Activated naive CD8-positive, alpha-beta T cell treated with anti-CD3 and anti-CD28 coated beads, Interleukin-2, amount 50 U/mL, for 24 hours (primary cell): ENCODE measurements around the gene CYP4F8.
"Not testable (repeated sequence)": the region's sequence is repeated elsewhere in the genome, so short reads cannot be mapped to it uniquely, and the experiment has no call there.

Source experiments
- ATAC-seq: fragments of 150-1000 bp; cut with Tn5 transposase; one replicate; pipeline ENCODE4 v1.10.0; 2021
- DNase-seq: peaks from one replicate; pipeline ENCODE4 v3.0.0; 2021
- H3K27ac Mint-ChIP-seq: one replicate; pipeline ENCODE4 v1.8.0; 2021; ENCODE audit warnings: mild to moderate bottlenecking, mixed read lengths
- H3K27me3 Mint-ChIP-seq: one replicate; pipeline ENCODE4 v1.8.0; 2021; ENCODE audit warnings: mixed read lengths
- H3K36me3 Mint-ChIP-seq: one replicate; pipeline ENCODE4 v1.8.0; 2021; ENCODE audit warnings: low read depth, mixed read lengths
- H3K4me1 Mint-ChIP-seq: one replicate; pipeline ENCODE4 v1.8.0; 2021; ENCODE audit warnings: mixed read lengths
- H3K4me3 Mint-ChIP-seq: one replicate; pipeline ENCODE4 v1.8.0; 2021; ENCODE audit warnings: mild to moderate bottlenecking, moderate library complexity, mixed read lengths
- H3K9me3 Mint-ChIP-seq: one replicate; pipeline ENCODE4 v1.8.0; 2021; ENCODE audit warnings: mixed read lengths

The CYP4F8 gene

DNA sequence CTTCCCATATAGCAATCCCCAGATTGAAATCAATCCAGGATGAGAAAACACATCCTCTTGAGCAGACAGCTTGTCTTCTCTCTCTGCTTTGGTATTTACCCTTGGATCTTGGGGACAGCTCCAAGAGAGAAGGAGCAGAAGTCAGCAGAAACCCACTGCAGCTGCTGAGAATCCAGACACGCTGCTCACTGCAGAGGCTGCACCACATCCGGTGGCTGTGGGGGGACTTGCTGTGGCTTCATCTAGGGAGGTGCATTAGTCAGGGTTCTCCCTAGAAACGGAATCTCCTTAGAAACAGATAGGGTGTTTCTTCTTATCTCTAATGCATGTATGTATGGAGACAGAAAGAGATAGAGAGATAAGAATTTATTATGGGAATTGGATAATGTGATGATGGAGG lies 60.5 kb downstream of the CYP4F8 start:
- Mint-ChIP-seq H3K4me3 (no peak overlapping the region), H3K27me3 (peaks cover 2% of the 10 kb centered on the region), H3K27ac (no peak overlapping the region), H3K36me3 (no peaks in the 10 kb centered on the region), H3K4me1 (peaks cover 19% of the 10 kb centered on the region), H3K9me3 (peaks cover 15% of the 10 kb centered on the region)
- no peak for ATAC-seq
- no peak for DNase-seq

- H3K4me3 Mint-ChIP-seq = no peak overlapping the region
- no peak overlapping the region for H3K27ac Mint-ChIP-seq
- DNase-seq = no peak
- peaks cover 10% of the 10 kb centered on the region for H3K27me3 Mint-ChIP-seq
- no peak for ATAC-seq
- no peaks in the 10 kb centered on the region for H3K36me3 Mint-ChIP-seq
- peaks cover 7% of the 10 kb centered on the region for H3K4me1 Mint-ChIP-seq
- H3K9me3 Mint-ChIP-seq = peaks cover 15% of the 10 kb centered on the region
These were observed 64.1 kb downstream of the CYP4F8 start for GRCh38 chr19:15679089-15679488.

DNA sequence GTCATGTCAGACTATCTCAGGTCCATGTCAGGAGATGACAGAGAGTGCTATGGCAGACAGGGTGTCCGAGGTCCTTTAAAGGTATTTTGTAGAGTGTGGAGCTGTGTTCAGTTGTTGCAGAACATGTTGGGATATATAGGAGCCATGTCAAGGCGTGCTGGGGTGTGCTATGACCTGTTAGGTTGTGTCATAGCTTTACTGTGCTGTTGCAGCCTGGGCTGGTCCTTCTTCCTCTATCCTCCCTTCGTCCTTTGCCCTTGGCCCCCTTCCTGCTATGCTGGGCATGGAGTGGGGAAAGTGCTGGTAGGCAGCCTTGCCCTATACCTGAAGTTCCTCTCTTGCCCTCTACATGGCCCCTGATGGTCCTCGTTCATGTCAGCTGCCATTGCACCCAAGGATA lies 64.8 kb downstream of the CYP4F8 start:
- not testable (repeated sequence) for H3K4me1 Mint-ChIP-seq, H3K9me3 Mint-ChIP-seq, H3K27ac Mint-ChIP-seq, H3K36me3 Mint-ChIP-seq, DNase-seq, H3K4me3 Mint-ChIP-seq, ATAC-seq
- peaks cover 13% of the 10 kb centered on the region for H3K27me3 Mint-ChIP-seq
